GM10847 (cell line): Measurements from ENCODE around the gene AGBL2.

Experiments used
- POLR2A ChIP-seq: IDR thresholded peaks from 2 replicates; pipeline ENCODE4 v1.6.1; 2011; ENCODE audit not compliant: insufficient read length; ENCODE audit errors: extremely low read depth

The AGBL2 gene

DNA sequence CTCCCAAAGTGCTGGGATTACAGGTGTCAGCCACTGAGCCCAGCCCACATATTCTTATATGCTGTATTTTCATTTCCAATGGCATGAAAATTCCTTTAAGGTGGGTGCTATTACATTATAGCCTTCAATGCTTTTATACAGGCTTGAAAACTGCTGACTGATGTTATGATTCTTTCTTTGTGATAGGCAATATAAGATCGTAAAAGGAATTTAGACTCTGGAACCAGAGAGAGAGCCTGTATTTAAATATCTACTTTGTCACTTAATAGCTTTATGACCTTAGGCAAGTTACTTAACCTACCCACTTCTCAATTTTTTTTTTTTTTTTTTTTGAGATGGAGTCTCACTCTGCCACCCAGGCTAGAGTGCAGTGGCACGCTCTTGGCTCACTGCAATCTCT, 26.2 kb downstream of the AGBL2 start:
- no peak for TF ChIP-seq POLR2A

- TF ChIP-seq POLR2A = no peak
These were observed 27.1 kb downstream of the AGBL2 start for GRCh38 chr11:47688111-47688510.

- no peak for TF ChIP-seq POLR2A
These were observed 29.0 kb downstream of the AGBL2 start for GRCh38 chr11:47686151-47686550.

GRCh38 chr11:47675851-47676250, 39.3 kb downstream of the AGBL2 start:
- no peak for TF ChIP-seq POLR2A

DNA sequence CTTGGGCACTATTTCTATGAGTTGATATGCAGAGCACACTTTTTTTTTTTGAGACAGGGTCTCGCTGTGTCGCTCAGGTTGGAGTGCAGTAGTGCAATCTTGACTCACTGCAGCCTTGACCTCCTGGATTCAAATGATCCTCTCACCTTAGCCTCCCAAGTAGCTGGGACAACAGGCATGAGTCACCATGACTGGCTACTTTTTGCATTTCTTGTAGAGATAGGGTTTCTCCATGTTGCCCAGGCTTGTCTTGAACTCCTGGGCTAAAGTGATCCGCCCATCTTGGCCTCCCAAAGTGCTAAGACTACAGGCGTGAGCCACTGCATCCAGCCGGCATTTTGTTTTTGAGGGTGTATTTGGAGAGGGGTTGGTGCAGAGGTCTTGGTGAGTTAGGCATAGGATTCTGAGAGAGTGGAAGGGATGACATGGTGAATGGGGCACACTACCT, 42.9 kb downstream of the AGBL2 start:
- TF ChIP-seq POLR2A = no peak

DNA sequence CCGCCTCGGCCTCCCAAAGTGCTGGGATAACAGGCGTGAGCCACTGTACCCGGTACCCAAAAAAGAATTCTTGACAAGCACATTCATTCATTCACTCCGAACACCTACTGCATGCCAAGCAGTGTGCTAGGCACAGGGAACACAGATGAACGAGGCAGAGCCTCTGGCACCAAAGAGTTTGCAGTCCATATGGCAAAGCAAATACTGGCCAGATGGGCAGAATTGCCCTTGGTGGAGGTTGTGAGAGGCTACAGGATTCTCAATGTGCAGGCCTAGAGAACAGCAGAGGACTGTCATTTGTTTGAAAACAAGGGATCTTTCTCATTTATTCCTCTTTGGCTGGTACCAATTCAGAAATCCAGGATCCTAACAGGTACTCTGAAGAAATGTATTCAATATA, 45.3 kb downstream of the AGBL2 start:
- TF ChIP-seq POLR2A = no peak

- no peak for TF ChIP-seq POLR2A
These were observed 46.5 kb downstream of the AGBL2 start for GRCh38 chr11:47668665-47669064.

- no peak for TF ChIP-seq POLR2A
These were observed 47.6 kb downstream of the AGBL2 start for GRCh38 chr11:47667555-47667954.

DNA sequence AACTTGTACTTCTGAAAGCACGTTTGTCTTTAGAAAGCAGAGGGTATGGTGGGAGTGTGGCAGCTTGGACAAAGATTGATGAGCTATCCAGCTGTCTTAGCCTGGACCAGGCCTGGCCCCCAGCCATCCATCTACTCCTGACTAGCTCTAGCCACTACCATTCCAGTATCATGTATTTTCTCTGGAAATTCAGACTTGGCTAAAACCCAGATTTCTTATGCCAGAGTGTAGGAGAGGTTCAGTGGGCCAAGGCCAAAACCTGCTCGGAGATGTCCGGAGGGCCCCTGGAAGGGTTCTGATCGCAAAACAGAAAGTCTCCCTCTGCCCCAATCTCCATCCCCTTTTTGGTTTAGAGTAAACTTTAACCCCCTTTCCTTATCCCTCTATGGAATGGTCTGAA, 48.0 kb downstream of the AGBL2 start:
- TF ChIP-seq POLR2A = no peak

- no peak for TF ChIP-seq POLR2A
These were observed 53.9 kb downstream of the AGBL2 start for GRCh38 chr11:47661245-47661644.

GRCh38 chr11:47659276-47659675, 55.9 kb downstream of the AGBL2 start:
- TF ChIP-seq POLR2A = no peak

DNA sequence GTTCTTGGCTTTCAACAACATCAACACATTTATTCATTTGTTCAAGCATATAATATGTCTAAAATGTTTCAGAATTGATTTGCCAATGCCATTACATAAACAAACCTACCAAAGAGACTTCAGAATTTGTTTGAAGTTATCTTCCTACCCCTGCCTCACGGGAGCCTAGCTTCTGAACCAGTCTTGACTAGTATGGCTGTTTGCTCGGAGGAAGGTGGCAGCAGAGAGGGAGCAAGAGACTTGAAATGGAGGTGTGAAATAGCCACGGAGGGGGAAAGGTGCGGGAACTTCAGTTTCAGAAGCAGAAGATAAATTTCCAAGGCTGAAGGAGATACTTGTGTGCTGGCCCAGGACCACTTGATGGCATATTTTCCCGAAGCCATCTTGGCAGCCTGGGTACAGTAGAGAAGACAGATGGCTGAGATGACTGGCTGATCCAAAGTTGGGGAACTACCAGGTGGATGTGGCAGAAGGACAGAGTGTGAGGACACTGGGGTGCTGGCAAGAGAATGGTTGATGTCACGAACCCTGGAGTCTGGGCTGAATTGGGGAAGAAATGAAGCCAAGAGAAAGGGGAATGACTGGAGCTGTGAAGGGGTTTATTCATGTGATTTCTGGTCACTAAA, 58.8 kb downstream of the AGBL2 start:
- no peak for TF ChIP-seq POLR2A

DNA sequence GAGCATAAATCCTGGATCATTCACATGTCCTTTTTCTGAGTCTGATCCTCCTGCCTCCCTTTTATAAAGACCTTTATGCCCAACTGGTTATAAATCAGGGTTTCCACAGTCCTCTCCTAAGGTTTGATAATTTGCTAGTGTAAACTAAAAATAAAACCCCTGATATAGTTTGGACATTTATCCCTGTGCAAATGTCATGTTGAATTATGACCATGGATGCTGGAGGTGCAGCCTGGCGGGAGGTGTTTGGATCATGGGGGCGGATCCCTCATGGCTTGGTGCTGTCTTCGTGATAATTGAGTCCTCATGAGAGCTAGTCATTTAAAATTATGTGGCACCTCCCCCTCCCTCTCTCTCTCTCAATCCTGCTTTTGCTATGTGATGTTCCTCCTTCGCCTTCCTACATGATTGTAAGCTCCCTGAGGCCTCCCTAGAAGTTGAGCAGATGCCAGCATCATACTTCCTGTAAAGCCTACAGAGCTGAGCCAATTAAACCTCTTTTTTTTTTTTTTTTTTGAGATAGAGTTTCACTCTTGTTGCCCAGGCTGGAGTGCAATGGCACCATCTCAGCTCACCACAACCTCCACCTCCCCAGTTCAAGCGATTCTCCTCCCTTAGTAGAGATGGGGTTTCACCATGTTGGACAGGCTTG, 63.2 kb downstream of the AGBL2 start:
- TF ChIP-seq POLR2A = no peak

- no peak for TF ChIP-seq POLR2A
These were observed 65.9 kb downstream of the AGBL2 start for GRCh38 chr11:47649276-47649675.

- TF ChIP-seq POLR2A = no peak
These were observed 69.2 kb downstream of the AGBL2 start for GRCh38 chr11:47646019-47646418.

- no peak for TF ChIP-seq POLR2A
These were observed 69.7 kb downstream of the AGBL2 start for GRCh38 chr11:47645500-47645899.
